ENCODE measurements around the gene NGB.

DNA sequence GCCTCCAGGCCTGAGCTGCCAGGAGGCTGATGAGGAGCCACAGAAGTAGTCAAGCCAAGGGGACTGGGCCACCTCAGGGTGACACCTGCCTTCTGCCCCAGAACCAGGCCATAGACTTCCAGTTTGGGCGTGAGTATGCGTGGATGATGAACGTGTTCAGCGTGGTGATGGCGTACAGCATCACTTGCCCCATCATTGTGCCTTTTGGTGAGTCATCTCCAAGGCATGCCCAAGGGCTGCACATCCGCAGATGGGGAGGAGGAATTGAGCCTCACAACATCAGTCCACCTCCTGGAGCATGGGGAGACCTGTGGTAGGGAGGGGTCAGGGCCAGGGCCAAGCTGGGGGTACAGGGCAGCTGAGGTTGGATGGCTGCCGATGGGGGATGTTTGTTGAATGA is 22.3 kb downstream of the NGB start:
- TF ChIP-seq, protein P1, sequence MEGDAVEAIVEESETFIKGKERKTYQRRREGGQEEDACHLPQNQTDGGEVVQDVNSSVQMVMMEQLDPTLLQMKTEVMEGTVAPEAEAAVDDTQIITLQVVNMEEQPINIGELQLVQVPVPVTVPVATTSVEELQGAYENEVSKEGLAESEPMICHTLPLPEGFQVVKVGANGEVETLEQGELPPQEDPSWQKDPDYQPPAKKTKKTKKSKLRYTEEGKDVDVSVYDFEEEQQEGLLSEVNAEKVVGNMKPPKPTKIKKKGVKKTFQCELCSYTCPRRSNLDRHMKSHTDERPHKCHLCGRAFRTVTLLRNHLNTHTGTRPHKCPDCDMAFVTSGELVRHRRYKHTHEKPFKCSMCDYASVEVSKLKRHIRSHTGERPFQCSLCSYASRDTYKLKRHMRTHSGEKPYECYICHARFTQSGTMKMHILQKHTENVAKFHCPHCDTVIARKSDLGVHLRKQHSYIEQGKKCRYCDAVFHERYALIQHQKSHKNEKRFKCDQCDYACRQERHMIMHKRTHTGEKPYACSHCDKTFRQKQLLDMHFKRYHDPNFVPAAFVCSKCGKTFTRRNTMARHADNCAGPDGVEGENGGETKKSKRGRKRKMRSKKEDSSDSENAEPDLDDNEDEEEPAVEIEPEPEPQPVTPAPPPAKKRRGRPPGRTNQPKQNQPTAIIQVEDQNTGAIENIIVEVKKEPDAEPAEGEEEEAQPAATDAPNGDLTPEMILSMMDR (IDR thresholded peaks at IDR 0.05), result no peak
- TF ChIP-seq EZH2 (IDR thresholded peaks at IDR 0.05; ENCODE audit: borderline replicate concordance, insufficient read depth, low read depth, low read length, poor library complexity, severe bottlenecking), result no peak

Data from B cell (primary cell).